Hepatic stellate cell (primary cell): Measurements from ENCODE around the gene TRIM7.
"Not testable (repeated sequence)": the region's sequence is repeated elsewhere in the genome, so short reads cannot be mapped to it uniquely, and the experiment has no call there.

ENCODE experiments used
- DNase-seq: peaks from one replicate; pipeline ENCODE4 v3.0.0; 2011; ENCODE audit warnings: low spot score

Gene TRIM7

DNA sequence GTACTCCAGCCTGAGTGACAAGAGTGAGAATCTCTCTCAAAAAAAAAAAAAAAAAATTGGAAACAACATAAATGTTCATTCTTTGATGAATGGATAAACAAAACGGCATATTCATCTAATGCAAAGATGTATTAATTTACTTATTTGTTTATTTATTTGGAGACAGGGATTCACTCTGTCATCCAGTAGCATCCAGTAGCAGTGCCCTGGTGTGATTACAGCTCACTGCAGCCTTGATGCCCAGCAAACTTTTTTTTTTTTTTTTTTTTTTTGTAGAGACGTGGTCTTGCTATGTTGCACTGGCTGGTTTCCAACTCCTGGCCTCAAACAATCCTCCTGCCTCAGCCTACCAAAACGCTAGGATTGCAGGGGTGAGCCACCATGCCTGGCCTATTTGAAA, 33.2 kb downstream of the TRIM7 start:
- no peak for DNase-seq

DNA sequence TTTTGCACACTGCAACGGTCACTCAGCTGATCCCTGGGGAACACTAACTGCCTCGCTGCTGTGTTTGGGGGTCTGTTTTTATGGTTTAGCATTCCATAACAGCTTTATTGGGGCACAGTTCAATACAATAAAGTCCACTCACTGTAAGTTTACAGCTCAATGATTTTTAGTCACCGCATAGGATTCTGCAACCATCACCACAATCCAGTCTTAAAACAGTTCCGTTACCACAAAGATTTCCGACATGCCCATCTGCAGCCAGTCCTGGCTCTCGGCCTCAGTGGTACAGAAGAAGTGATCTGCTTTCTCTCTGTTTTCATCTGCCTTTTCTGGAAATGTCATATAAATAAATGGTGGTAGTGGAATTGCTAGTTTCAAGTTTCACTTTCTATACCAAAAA, 34.0 kb downstream of the TRIM7 start:
- DNase-seq, result no peak

DNA sequence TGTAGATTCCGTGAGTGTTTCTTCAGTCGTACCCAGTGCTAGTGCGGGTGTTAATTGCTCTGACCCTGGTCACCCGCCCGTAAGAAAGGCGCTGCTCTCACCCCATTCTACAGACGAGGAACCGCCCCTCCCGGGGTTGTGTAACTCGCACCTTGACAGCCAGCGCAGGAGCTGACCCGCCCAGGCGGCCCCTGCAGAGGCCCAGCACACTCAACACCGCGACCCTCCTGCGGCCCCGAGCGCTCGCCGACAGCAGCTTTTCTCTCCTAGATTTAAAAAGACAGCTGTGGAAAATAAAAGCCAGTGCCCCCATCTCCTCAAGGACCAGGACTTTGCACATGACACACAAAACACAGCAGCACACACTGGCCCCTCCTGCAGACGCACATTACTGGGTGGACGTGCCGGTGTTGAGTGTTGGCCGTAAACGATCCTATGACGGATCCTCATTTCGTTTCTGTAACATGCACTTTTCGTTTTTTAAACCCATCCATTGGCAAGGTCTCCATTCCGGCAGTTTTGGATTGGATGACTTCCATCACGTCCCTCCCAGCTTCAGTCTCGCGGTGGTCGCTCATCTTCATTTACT, 34.7 kb downstream of the TRIM7 start:
- DNase-seq, result no peak

DNA sequence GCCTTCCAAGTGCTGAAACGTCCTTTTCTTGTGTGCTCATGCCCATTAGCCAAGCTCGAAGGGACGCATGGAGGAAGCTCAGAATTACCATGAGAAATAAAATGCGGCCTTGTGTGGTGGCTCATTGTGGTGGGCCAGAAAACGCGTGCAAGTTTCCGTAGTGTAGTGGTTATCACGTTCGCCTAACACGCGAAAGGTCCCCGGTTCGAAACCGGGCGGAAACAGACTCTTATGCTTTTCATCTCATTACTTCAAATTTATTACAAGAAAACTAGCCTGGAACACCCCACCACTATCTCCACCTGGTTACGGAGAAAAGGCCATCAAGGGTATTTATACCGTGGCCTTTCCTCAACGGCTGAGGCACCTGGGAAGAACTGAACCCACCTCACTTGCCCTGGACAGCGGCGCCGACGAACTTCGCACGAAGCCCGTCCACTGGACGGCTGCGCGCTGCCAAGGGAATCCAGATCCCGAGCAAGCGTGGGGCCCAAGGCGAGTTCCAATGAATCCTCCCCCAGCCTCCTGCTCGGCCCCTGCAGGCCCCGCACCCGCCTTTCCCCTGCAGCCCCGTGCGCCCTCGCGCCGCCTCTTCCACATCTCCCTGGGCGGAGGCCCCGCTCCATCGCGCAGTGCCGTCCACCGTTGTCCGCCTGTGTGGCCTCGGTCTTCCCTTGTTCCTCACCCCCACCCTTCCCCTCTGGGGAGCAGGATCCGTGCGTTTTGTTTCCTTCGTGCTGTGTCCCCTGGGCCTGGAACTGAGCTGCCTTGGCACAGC, 35.3 kb downstream of the TRIM7 start:
- not testable (repeated sequence) for DNase-seq

GRCh38 chr5:181168595-181169118, 36.3 kb downstream of the TRIM7 start:
- no peak for DNase-seq

GRCh38 chr5:181167814-181168488, 37.0 kb downstream of the TRIM7 start:
- no peak for DNase-seq

DNA sequence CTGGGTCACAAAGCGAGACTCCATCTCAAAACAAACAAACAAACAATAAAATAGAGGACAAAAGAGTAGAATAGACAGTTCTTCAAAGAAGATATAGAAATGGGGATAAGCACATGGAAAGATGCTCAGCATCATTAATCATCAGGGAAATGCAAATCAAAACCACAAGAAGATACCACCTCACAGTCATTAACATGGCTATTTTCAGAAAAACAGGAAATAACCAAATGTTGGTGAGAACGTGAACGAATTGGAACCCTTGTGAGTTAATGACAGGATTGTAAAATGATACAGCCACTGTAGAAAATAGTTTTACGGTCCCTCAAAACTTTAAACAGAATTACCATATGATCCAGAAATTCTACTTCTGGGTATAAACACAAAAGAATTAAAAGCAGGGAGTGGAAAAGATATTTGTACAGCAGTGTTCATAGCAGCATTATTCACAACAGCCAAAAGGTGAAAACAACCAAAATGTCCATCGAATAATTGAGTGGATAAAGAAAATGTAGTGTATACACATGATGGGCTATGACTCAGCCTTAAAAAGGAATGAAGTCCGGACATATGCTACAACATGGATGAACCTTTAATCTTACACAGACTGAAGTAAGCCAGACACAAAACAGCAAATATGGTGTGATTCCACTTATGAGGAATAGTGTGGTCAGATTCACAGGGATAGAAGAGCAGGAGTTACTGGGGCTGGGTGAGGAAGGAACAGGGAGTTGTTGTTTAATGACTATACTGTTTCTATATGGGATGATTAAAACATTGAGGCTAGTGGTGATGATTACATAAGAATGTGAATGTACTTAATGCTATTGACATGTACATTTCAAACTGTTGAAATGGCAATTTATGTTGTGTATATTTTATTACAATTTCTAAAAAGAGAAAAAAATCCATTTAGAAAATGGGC, 37.9 kb downstream of the TRIM7 start:
- DNase-seq, result no peak

DNA sequence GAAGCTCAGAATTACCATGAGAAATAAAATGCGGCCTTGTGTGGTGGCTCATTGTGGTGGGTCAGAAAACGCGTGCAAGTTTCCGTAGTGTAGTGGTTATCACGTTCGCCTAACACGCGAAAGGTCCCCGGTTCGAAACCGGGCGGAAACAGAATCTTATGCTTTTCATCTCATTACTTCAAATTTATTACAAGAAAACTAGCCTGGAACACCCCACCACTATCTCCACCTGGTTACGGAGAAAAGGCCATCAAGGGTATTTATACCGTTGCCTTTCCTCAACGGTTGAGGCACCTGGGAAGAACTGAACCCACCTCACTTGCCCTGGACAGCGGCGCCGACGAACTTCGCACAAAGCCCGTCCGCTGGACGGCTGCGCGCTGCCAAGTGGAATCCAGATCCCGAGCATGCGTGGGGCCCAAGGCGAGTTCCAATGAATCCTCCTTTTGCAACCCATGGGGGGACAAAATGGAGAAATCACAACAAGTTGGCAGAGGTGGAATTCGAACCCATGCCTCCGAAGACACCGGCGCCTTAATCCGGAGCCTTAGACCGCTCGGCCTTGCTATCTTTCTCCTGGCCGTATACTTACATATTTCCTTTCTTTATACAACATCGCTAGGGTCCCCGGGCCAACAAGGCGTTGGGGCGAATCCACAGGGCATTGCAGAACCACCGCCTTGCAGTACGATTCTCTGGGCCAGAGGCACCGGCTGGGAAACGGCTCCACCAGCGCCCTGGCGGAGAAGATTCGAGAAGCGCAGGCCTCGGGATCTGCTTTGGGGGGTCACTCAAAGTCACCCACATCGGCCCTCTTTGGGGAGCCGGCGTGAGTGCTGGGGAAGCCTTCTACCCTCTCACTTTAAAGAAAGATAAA, 40.7 kb downstream of the TRIM7 start:
- no peak for DNase-seq

GRCh38 chr5:181163487-181164075, 41.4 kb downstream of the TRIM7 start:
- no peak for DNase-seq

DNA sequence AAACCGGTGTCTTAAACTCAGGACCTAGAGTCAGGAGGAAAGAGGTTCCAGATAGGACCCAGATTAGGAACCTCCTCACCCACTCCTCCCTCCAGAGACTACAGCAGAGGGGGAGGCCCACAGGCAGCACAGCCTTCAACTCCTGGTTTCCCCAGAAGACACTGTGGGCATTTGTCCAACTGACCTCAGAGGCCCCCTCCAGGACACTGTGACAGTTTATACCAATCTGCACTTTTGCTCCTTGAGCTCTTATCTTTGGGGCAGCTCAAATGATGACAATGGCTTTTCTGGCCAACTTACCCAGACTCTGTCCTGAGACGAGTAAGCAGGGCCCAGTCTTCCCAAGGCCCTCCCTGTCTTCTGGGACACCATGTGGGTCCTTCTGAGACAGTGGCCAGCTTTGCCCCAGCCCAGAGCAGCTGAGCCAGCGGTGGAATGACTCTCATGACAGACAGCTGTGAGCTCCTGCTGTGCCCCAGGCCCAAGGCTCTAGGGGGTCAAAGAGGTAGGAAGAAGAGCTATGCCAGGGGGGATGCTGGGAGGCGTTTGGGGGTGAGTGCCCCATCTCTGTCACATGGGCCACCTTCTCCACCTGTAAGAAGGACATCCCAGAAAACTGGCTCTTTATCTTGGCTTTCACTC, 43.3 kb downstream of the TRIM7 start:
- DNase-seq, result no peak

DNA sequence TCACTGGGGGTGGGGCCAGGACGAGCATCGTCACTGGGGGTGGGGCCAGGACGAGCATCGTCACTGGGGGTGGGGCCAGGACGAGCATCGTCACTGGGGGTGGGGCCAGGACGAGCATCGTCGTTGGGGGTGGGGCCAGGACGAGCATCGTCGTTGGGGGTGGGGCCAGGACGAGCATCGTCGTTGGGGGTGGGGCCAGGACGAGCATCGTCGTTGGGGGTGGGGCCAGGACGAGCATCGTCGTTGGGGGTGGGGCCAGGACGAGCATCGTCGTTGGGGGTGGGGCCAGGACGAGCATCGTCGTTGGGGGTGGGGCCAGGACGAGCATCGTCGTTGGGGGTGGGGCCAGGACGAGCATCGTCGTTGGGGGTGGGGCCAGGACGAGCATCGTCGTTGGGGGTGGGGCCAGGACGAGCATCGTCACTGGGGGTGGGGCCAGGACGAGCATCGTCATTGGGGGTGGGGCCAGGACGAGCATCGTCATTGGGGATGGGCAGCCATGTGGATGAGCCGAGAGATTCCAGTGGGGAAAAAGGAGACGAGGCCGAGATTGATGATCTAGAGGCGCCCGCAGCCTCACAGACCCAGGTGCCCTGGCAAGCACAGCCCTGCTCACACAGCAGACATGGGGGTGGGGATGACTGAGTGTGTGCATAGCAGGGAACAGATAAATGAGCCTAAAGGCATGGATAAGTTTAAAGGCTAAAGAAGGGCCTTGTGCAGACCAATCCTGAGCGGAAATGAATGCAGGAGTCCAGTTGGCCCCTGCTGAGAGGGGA, 44.1 kb downstream of the TRIM7 start:
- peak; percentile 78 for DNase-seq

GRCh38 chr5:181160152-181160754, 44.7 kb downstream of the TRIM7 start:
- DNase-seq, result peak; percentile 41

- peak; percentile 87 for DNase-seq
These were observed 45.5 kb downstream of the TRIM7 start for GRCh38 chr5:181159286-181160151.

DNA sequence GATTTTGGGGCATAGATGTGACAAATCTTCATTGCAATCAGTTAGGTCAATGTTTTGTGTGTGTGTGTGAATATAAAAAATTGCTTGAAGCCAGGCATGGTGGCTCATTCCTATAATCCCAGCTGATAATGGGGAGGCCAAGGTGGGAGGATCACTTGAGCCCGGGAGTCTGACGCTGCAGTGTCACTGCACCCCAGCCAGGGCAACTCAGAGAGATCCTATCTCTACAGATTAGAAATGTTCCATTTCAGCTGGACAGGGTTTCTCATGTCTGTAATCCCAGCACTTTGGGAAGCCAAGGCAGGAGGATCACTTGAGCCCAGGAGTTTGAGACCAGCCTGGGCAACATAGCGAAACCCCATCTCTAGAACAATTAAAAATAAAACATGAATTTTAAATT, 46.1 kb downstream of the TRIM7 start:
- no peak for DNase-seq

DNA sequence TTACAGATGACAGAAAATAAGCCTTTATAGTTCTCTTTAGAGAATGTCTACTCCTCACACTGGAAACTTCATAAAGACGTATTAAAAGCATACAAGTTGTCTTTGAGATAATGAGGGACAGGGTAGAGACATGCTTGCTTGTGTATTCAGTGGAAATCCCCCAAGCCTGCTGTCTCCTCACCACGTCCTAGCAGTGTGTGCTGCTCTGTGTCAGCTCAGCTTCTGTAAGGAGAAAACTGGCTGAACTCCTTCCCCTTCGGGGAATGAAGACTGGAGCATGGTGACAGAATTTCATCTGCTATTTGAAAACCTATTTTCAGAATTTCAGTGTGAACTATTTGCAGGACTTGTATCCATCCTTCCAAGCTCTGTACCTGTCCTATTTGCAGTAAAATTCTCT, 48.2 kb downstream of the TRIM7 start:
- DNase-seq, result no peak

DNA sequence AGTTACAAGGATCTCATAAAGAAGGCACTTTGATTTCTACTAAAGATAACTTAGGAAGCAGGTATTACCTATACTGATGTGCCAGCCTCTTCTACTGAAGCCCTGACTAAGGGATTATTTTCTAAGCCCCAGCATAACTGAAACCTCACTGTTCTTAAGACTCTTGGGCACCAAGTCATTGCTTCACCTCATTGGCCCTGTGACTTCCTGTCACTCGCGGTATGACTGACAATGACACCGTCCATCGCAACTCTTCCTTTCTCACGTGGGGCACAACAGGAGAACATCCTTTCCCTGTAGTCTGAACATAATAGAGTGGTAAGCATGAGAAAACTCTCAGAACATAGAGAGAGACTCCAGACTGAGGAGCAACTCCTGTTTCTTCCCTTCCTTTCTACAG, 51.2 kb downstream of the TRIM7 start:
- DNase-seq, result no peak

- no peak for DNase-seq
These were observed 52.6 kb downstream of the TRIM7 start for GRCh38 chr5:181152406-181152805.

GRCh38 chr5:181151146-181151545, 53.9 kb downstream of the TRIM7 start:
- DNase-seq, result no peak
